SHP77 treated with DMSO at 0.1 percent for 48 hours (cell line): ENCODE results near the gene SRSF2.
"Not testable (repeated sequence)": the region's sequence is repeated elsewhere in the genome, so short reads cannot be mapped to it uniquely, and the experiment has no call there.

Experiments
- DNase-seq: peaks from one replicate; lab custom pipeline; 2025; lab: John Stamatoyannopoulos, UW

Gene SRSF2

GRCh38 chr17:76738468-76738850 is 1.3 kb upstream of the SRSF2 start:
- no peak for DNase-seq

GRCh38 chr17:76737676-76738467 is 741 bp upstream of the SRSF2 start, which contains the start of gene MFSD11:
Gene MFSD11, plus strand, starts transcription at chr17:76738119. Its CDS starts 234 bp downstream, at chr17:76738353.
- DNase-seq: peak; percentile 89

- no peak for DNase-seq
These were observed 616 bp downstream of the SRSF2 start for GRCh38 chr17:76736349-76737081.

GRCh38 chr17:76735586-76736348 is 1.4 kb downstream of the SRSF2 start:
- no peak for DNase-seq

GRCh38 chr17:76735006-76735405 is 2.1 kb downstream of the SRSF2 start:
- no peak for DNase-seq

GRCh38 chr17:76734080-76734840 is 2.9 kb downstream of the SRSF2 start:
- no peak for DNase-seq

- no peak for DNase-seq
These were observed 3.5 kb downstream of the SRSF2 start for GRCh38 chr17:76733618-76733957.

- no peak for DNase-seq
These were observed 4.2 kb downstream of the SRSF2 start for GRCh38 chr17:76732734-76733617.

GRCh38 chr17:76731800-76732733 is 5.1 kb downstream of the SRSF2 start:
- DNase-seq: not testable (repeated sequence)

GRCh38 chr17:76727745-76728456 is 9.2 kb downstream of the SRSF2 start:
- no peak for DNase-seq

GRCh38 chr17:76726776-76727718 is 10.1 kb downstream of the SRSF2 start, which contains the start of gene METTL23:
Gene METTL23, plus strand, starts transcription at chr17:76726839. Its CDS starts 2,872 bp downstream, at chr17:76729711.
- DNase-seq: no peak

GRCh38 chr17:76726231-76726775 is 10.8 kb downstream of the SRSF2 start, which contains the start of gene JMJD6:
Gene JMJD6, minus strand, starts transcription at chr17:76726606. Its CDS starts 131 bp downstream, at chr17:76726475.
- DNase-seq: peak; percentile 97

- DNase-seq: no peak
These were observed 11.4 kb downstream of the SRSF2 start for GRCh38 chr17:76725580-76726230.

- no peak for DNase-seq
These were observed 13.3 kb downstream of the SRSF2 start for GRCh38 chr17:76723812-76724211.

- DNase-seq: not testable (repeated sequence)
These were observed 14.2 kb downstream of the SRSF2 start for GRCh38 chr17:76722977-76723376.

GRCh38 chr17:76722279-76722678 is 14.9 kb downstream of the SRSF2 start:
- no peak for DNase-seq

- no peak for DNase-seq
These were observed 15.7 kb downstream of the SRSF2 start for GRCh38 chr17:76721463-76721862.
